T-helper 22 cell (primary cell): ENCODE measurements around the gene SMYD3.
"Not testable (repeated sequence)": the region's sequence is repeated elsewhere in the genome, so short reads cannot be mapped to it uniquely, and the experiment has no call there.

ENCODE experiments used
- DNase-seq: peaks from one replicate; pipeline ENCODE4 v3.0.0-alpha.2; 2020; ENCODE audit warnings: low read depth

SMYD3 gene

DNA sequence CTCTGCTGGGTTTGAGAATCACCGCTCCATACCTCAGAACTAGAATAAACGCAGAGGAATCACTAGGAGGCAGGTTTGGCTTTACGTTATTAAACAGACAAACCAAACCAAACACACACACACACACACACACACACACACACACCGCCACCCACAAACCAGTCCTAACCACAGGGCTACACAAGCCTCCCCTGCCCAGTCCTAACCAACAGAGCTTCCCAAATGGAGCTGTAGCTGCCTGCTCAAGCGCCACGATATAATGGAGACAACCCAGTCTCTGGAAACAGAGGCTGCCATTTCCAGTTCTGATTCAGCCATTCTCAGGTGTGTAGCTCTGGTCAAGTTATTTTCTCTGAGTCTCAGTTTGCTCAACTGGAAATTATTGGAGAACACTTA, 519.1 kb downstream of the SMYD3 start:
- DNase-seq = no peak

DNA sequence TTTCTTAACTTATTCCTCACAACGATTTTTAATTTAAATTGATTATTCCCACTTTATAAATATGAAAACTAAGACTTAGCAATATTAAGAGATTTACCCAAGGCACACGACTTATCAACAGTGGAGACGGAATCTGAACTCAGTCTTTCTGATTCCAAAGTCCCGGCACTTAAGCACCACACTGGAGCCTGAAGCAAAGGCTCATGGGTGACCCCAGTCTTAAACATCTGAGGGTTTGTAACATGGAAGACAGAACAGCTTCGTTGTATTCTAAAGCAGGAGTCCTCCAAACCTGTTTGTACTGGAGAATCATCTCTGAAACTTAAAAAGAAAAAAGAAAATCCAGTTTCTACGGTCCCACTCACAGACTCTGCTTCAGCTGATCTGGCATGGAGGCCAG, 519.5 kb downstream of the SMYD3 start:
- no peak for DNase-seq

DNA sequence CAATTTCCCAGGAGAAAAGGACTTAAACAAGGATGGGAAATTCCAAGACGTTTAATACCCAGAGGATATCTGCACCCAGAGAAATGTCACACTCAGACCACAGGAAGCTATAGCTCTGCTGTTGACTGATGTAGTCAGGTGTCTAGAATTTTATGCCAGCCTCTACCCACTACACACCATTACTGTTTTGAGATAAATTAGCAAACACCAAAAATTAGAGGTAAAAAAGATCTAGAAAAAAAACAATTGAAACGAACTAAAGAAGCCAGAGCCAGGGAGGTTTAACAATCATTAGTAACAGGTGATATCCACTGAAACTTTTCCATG, 519.9 kb downstream of the SMYD3 start:
- no peak for DNase-seq

DNA sequence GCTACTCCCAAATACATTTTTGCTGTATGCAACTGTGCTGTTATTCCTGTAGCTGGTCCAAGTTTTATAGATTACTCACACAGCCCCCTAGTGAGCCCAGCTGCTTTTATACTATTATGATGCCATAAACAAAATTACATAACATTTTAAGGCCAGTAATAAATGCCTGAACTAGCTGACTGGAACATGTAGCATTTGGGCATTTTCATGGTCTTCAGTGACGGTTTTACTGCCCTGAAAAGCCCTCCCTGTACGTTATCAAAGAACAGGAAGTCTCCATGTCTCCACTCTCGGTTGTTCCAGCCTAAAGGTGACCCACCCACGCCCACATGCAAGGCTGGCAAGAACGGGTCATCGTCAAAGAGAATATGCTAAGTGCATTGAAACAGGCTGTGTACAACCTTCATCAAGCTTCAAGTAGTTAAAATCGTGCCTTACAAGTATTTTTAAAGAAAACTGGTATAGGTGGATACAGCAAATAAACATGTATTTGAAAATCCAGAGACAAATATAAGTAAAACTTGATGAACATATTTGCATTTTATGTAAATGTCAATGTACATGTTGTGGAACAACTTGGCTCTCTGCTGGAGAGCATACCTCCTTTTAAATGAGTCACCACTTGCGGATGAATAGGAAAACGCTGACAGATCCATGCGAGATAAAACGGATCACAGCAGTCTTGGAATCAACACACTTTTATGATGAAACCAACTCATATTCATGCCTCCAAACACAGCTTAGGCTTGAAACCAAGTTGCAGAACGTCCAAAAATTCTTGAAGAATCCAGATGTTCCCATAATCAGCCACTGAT, 520.5 kb downstream of the SMYD3 start:
- no peak for DNase-seq

DNA sequence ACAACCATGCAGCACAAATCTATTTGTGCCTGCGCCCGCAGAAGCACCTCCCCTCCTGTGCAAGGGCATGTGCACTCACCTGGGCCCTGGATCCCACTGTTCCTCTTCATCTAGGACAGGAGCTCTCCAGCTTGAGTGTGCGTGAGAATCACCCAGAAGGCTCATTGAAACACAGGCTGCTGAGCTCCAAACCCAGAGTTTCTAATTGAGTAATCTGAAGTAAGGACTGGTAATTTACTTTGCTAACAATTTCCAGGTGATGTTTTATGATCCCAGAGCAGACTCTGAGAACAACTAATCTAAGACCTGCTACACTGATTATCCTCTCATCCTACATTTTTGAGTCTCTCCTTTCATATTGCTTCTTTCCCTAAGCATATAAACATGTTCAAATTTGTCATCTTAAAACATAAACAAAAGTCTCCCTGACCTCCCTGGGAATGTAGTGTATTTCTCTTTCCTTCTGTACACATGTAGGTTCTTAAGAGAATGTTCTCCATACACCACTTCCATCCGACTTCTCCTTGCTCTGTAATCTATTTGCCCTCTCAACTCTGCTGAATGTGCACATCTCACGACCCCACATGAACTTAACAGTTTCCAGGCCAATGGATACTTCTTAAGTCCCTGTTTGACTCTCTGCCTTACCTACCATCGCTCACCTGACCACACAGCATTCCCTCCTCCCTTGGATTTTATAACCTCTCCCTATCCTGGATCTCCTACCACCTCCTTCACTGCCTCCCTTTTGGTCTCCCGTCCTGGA, 522.5 kb downstream of the SMYD3 start:
- no peak for DNase-seq

DNA sequence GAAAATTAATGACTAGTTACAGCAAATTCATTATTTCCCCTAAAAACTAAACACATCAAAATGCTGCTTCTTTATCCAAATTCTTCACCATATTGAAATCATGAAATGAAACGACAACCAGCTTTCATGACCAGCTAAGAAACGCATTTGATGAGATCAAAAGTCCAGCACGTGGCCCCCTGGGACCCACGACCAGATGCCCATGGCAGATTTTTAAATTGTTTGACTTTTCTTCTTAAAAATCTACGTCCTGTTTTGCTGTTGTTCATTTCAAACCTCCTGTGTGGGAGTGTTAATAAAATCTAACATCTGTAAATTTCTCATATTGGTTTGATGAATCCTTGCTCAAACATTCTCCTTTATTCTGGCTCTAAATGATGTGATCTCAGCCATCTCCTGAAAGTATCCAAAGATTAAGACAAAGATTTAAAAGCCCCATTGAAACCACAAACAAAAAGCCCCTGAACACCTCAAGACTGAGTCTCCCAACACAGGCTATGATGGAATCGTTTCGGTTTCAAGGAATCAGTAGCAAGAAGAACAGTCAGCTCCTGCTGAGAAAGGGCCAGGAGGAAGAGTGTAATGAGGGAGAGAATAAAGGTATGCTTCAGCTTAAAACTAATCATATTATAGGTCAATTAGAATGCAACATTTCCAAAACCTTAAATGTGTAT, 523.6 kb downstream of the SMYD3 start:
- DNase-seq = no peak

DNA sequence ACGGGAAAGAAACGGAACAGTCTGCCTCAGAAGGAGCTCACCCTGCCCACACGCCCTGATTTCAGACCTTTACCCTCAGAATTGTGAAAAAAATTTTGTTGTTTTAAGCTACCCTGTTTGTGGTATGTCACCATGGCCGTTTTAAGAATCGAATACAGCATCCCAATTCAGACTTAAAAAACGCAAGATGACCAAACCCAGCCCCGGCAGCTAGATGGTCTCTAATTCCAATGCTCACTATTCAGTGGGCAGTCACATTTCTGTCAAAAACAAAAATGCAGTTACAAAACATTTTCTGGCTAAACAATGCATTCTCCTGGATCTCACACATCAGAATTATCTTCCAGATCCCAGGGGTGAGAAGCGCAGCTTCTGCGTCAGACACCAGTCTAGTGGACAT, 527.5 kb downstream of the SMYD3 start:
- no peak for DNase-seq

DNA sequence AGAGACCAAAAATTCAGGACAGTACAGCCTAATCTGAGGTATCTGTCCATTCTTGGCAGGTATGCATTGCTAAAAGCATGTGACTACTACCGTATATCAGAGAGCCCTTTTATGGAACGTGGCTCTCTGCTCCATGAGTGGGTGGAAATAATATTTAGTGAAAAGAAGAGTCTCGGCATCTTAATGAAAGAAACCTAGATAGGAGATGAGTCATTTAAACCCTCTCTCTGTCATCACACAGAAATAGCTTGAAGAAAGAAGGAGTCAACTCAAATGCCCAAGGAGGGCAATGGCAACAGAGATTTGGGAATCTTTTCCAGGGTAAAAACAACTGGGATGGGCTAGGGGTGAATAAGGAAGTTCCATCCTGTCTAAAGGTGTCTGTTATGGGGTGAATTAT, 528.2 kb downstream of the SMYD3 start:
- no peak for DNase-seq

DNA sequence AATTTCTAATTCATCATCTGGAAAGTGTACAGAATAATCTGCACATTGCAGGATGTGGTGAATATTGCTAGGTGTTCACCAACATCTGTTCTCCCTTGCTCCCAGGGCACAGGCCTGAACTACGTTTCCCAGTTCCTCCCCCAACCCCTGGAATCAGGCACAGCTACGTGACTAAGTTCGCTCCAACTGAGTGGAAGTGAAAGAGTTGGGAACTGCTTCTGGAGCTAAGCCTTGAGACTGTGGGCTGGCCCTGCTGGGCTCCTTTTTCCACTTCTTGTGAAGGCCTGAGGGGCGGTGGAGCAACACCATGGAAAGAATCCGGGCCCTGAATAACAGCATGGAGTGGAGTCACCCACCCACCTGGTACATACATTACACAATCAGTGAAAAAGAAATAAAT, 534.6 kb downstream of the SMYD3 start:
- no peak for DNase-seq

DNA sequence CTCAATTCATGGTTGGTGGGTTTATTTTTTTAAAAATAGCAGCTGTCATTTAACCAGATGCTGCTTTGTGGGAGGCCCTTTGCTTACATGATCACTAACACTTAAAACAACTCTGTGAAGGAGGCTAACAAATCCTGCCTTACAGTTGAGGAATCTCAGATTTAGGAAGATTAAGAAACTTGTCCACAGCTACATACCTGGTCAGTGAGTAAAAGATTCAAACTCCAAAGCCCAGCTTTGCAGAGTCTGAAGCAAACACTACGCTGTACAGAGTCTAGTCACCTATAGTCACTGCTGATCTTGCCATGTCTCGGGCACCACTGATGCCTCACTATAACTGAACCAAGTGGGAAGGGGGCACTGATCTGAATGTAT, 535.4 kb downstream of the SMYD3 start:
- DNase-seq = no peak

DNA sequence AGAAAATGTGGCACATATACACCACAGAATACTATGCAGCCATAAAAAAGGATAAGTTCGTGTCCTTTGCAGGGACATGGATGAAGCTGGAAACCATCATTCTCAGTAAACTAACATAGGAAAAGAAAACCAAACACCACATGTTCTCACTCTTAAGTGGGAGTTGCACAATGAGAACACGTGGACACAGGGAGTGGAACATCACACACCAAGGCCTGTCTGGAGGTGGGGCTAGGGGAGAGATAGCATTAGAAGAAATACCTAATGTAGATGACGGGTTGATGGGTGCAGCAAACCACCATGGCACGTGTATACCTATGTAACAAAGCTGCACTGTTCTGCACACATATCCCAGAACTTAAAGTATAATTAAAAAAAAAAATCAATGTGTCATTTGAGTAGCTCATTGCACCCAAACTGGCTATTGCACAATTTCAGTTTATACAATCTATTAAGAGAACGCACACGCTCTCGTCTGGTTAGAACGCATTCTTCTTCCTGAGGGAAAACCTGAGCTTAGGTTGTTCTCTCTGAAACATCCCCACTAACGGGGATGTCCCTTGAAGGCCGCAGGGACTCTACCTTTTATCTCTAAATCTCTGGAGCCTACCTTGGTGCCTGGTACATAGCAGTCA, 535.9 kb downstream of the SMYD3 start:
- DNase-seq = not testable (repeated sequence)

DNA sequence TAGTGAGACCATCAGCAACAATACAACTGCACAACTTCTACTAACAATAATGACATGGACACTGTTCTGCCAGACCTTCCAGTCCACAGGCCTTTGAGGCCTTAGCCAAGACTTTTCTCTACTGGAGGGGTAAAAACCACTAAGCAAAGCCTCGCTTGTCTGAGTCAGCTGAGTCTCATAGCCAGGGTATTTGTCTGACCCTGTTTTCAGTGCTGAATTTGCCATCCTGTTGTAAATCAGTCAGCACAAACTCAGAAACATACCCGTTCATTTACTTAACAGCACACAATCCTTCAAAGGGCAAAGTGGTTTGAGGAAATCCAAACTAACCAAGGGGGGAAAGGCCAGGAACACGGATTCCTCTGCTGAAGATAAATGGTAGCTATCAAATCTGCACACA, 537.8 kb downstream of the SMYD3 start:
- no peak for DNase-seq

DNA sequence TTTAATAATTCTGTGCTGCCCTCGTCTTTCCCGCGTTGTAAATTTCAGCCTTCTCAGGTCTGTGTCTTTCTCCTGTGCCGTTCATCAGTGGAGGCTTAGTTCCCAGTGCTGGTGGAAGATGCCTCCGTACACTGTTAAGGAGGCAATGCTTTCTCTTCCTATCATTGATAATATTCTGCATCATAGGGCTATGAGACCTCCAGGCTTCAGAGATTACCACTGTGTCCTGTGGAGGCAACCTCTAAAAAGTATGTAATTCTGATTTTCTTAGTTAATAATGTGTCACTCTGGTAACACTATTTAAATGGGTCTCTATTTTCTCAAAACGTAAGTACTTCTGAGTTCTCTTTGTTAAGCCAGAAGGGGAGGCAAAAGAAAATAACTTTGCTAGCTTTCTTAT, 538.3 kb downstream of the SMYD3 start:
- DNase-seq = no peak

DNA sequence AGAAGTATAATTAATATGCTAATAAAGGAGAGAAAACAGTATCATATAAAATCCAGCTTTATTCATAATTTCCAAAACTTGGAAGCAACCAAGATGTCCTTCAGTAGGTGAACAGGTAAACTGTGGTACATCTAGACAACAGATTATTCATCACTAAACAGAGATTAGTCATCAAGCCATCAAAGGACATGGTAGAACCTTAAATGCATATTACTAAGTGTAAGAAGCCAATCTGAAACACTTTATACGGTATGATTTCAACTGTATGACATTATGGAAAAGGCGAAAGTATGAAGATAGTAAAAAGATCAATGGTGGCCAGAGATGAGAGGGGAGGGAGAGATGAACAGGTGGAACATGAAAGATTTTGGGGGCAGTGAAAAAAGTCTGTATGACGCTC, 541.7 kb downstream of the SMYD3 start:
- DNase-seq = no peak

DNA sequence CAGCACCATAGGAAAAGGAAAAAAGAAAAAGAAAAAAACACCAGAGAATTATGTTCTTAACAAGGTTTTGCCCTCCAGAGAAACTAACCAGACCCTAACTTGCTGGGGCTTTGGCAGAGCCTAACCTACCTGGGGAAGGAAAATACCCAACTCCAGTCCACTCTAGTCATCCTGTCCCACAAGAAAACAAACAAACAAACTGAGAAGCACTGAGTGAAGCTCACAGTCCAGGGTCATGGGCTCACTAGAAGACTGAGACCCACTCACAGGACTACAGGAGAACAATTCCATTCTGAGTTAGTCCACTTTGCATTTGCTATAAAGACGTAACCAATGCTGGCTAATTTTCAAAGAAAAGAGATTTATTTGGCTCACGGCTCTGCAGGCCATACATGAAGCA, 543.4 kb downstream of the SMYD3 start:
- DNase-seq = no peak

DNA sequence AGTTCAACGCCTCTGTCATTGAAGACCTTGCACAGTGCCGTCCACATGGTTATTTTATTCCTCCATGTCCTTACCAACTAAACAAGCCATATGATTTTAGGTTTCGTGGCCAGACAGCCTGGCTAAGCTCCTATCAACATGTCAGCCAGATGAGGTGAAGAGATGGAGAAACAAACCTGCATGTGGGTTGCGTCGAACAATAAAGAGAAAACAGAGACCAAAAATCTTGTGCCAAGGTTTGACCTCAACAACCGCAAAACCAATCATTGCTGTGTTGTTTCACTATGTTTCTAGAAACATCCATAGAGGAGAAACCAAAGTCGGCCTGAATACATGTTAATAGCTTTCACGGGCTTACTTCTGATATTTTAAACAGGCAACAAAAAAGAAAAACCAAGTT, 544.6 kb downstream of the SMYD3 start:
- no peak for DNase-seq

DNA sequence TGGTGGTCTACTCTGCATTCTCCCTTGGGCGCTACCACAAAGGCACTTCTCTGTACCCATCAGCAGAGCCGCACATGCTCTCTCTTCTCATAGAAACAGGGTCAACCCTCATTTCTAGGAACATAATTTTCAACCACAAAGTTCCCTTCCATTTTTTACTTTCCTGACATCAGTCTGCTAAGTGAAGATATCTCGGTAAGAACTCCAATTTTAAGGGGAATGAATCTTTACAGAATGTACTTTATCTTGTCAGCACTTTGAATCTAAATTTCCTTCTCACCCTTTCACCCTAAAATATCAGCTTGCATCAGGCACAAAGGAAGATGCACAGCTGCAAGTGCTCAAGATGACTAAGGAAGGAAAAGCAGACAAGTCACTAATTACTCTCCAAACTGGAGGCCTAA, 545.9 kb downstream of the SMYD3 start:
- DNase-seq = no peak

DNA sequence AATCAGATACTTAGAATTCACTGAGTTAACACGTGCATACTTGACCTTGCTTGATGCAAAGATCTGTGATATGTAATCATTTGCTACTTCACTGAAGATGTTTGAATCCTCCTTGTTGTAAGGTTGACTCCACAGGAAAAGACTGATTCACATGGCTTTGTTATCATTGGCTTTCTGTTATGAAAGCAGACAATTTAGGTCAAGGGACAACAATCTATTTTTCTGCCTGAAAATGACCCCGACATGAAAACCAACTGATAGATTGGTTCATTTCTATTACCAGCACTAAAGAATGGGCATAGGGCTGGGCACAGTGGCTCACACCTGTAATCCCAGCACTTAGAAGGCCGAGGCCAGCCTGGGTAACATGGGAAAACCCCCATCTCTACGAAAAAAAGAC, 546.9 kb downstream of the SMYD3 start:
- DNase-seq = no peak

DNA sequence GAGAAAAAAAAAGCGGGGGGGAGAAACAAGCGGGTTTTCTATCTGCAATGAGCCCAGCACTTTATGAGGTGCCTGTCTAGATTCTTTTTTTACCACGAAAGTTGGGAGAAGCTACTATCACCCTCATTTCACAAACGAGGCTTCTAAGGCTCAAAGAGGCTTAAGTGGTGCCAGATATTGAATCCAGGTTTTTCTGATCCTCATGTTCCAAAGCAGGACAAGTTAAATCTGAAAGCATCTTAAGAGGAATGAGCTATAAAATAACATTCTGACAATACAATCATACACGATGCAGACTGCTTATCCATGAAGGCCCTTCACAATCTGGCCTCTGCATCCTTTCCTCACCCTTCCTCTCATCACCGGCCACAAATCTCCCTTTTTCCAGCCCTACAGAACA, 549.1 kb downstream of the SMYD3 start:
- no peak for DNase-seq

DNA sequence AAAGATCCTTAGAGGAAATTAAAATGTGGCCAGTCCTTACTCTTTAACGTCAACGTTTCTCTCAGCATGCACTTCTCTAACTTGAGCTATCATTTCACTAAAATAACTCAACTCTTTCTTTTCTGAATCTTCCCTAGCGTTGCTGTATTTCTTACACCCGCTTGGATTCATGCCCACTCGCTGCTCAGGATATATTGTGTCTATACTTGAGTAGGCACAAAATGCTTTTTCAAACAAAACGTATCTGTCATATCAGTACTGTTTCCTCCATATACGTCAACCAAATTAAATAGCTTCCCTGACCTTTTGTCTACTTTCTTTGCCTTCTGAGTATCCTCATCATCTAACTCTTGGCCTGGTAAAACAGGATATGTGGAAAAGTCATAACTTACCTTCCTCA, 549.7 kb downstream of the SMYD3 start:
- DNase-seq = no peak

DNA sequence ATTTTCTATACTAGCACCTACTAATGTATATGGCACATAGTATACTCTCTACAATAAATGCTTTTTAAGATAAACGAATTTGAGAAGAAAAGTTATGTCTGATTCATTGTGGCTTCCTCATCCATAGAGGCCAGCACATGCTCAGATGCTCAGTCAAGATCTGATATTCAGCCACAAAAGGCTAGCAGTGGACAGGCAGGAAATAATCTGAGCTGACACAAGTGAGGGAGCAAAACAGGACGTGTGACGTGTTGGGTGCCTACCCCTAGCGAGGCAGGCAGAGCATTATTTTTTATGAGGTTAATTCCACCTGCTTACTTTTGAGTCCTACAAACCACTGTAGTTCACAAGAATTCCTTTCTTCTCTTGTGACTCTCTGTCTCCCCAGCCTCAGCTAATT, 550.9 kb downstream of the SMYD3 start:
- DNase-seq = peak; percentile 21

DNA sequence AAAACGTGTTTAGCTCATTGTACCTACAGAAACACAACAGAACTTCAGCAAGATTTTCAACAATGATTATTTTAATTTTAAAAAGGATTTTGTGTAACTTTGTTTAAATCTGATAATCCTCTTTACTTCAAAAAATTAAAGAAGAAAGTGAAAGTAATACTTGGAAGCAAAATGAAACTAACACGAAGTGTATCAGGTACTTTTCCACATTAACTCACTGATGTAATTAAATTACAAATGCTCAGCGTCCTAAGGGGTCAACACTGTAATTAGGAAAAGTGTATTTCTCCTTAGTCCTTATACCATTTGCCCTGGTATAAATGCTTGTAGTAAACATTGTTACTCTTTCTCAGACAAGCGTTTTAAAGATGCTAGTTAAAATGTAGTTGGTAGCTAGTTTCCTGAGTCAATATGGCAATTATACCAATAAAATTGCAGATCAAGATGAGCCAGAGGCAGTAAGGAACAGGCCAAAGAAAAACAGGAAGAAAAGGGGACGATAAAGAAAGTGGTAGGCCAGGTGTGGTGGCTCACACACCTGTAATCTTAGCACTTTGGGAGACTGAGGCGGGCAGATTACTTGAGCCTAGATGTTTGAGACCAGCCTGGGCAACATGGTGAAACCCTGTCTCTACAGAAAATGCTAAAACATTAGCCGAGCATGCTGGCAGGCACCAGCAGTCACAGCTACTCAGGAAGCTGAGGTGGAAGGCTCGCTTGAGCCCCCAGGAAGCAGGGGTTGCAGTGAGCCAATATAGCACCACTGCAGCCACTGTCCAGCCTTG, 553.0 kb downstream of the SMYD3 start:
- DNase-seq = no peak
